ENCODE data around the gene MERTK.
A peak's percentile ranks its signal among the peaks of the same experiment; 100 is the strongest.
"Not testable (repeated sequence)": the region's sequence is repeated elsewhere in the genome, so short reads cannot be mapped to it uniquely, and the experiment has no call there.

Gene MERTK

DNA sequence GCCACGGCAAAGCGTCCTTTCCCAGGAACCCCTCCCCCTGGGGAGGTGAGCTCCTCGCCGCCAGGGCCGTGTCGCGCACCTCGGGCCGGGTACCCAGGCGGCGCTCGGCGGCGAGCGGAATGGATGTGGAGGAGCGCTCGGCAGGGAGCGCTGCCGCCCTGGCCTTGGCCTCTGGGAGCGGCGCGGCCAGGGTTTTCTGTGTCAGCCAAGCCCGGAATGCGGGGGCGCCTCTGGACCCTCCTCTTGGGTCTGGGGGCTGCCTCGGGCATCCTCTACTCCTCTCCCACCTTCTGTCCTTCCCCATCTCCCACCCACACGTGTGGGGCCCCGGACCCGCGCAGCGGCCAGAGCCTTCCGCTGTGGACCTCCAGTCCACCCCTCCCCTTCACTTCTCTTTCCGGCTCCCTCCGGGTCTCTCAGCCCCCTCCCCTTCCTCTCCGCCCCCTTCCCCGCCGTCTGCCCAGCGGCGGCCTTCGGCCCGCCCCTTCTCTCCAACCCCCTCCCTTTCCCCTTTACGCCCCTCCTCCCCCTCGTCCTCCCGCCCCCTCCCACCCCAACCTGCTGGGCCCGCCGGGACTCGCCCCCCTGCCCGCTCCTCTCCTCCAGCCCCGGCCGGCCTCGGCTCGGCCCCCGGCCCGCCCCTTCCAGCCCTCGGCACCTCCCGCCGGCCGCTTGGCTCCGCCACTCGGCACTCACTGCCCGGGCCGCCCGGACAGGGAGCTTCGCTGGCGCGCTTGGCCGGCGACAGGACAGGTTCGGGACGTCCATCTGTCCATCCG, at the start of gene MERTK:
Gene MERTK, plus strand, starts transcription at position 684 of the 779 bp plus-strand sequence. CDS start 129 bp downstream, outside the sequence.
- peak; percentile 33 for DNase-seq

DNA sequence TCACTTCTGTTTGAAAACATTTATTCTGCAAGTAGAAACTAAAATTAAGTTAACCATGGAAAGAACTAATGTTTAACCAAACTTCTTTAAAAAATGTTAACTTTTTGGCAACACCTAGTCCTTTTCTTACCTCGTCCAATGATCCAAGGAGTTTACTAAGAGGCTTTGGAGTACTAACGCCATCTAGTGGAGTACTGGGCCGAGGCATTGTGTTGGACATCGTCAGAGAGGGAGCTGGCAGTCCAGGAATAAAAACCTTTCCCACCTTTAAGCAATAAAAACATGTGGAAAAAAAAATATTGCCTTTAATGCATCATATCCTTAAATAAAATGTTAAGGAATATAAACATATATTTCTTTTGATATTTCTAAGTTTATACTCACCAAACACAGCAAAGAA, 47.8 kb upstream of the MERTK start:
- DNase-seq, result not testable (repeated sequence)

DNA sequence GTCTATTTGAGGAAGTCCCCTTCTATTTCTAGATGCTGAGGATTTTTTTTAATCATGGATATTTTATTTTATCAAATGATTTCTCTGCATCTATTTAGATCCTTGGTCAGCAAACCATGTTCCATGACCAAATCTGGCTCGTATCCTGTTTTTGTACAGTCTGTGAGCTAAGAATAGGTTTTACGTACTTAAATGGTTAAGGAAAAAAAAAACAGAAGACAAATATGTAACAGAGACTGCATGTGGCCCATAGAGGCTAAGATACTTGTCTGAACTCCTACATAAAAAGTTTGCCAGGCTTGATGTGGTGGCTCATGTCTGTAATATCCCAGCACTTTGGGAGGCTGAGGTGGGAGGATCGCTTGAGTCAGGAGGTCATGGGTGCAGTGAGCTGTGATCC, 45.9 kb upstream of the MERTK start:
- DNase-seq, result not testable (repeated sequence)

DNA sequence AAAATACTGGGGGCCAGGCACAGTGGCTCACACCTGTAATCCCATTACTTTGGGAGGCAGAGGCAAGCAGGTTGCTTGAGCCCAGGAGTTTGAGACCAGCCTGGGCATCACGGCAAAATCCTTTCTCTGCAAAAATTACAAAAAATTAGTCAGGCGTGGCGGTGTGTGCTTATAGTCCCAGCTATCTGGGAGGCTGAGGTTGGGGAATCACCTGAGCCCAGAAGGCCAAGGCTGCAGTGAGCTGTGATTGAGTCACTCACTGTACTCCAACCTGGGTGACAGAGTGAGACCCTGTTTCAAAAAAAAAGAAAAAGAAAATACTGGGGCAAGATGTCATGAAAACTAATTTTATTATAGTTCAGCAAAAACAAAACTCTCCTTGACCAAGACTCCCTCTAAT, 38.4 kb upstream of the MERTK start:
- DNase-seq, result not testable (repeated sequence)

- not testable (repeated sequence) for DNase-seq
These were observed 33.3 kb upstream of the MERTK start for GRCh38 chr2:111865124-111865523.

DNA sequence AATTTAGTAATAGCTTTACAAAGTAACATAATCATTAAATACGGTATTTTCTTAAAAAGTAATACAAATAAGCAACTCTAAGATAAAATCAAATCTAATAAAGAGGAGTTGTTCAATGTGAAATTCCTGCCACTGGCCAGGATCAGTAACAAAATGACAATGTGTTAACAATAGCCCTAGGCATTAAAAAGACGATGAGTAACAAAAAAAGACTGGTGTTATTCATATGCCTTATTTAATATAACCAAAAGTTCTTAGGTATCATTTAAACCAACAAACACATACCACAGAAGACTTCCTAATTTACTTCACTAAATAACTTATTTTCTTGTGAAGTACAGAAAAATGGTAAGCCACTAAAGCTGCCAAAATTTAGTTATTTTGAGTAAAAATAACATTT, 25.6 kb upstream of the MERTK start:
- not testable (repeated sequence) for DNase-seq

GRCh38 chr2:111883661-111884591, 14.5 kb upstream of the MERTK start, which contains the start of gene ANAPC1:
Gene ANAPC1, minus strand, starts transcription at chr2:111884193. Its CDS starts 3,368 bp downstream, at chr2:111880825.
- peak; percentile 79 for DNase-seq

DNA sequence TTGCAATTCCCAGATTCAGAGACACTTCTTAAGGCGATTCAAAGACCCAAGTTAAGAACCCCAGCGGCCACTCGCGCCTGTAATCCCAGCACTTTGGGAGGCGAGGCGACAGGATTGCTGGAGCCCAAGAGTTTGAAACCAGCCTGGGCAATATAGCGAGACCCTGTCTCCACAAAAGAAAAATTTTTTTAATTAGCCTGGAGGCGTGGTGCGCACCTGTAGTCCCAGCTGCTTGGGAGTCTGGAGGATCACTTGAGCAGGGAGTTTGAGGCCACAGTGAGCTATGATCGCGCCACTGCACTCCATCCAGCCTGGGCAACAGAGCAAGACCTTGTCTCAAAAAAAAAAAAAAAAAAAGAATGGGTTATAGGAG, 13.8 kb upstream of the MERTK start:
- DNase-seq, result no peak

DNA sequence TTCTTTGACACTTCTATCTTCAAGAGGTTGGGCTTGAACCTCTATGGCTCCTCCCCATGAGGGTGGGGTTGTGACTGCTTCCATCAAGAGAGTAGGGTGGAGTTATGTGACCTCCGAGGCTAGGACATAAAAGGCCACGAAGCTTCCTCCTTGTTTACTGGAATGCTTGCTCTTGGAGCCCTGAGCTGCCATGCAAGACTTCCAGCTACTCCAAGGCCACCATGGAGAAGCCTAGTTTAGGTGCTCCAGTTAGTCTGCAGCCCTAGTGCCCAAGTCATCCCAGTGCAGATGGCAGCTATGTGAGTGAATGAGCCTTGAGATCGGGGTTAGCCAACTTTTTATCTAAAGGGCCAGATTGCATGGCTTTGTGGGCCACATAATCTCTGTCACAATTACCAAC, 2.4 kb upstream of the MERTK start:
- no peak for DNase-seq

GRCh38 chr2:111896576-111896975, 1.8 kb upstream of the MERTK start:
- no peak for DNase-seq

GRCh38 chr2:111897630-111897923, 830 bp upstream of the MERTK start:
- no peak for DNase-seq

DNA sequence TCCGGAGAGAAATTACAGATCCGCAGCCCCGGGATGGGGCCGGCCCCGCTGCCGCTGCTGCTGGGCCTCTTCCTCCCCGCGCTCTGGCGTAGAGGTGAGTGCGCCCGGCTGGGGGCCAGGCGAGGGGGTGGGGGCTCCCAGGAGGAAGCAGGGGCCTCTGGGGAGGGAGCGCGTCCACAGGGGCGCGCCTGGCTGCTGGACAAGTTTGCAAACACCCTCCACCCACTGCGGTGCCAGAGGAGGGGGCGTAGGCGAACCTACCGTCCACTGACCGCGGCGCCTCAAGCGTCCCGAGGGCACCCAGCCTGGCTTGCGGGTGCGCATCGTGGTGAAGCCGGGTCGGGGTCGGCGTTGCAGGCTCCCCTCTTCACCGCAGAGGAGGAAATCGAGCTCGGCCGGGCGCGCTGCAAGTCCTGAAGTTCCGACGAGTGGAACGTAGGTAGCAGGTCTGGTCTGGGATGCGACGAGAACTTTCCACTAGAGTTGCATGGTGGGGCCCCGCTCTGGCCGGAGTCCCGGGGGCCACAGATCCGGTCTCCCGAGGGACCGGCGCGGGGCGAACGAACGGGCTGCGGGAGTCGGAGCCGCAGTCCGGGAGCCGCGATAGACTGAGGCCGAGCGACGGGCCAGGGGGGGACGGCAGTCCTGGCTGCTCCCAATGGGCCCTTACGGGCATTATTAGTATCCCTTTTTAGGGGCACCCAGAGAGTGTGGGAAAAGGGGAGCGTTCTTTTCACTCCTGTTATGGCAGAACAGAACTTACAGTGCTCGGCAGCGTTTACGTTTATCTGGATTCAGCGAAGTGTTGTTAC, 502 bp downstream of the MERTK start:
- DNase-seq, result no peak

DNA sequence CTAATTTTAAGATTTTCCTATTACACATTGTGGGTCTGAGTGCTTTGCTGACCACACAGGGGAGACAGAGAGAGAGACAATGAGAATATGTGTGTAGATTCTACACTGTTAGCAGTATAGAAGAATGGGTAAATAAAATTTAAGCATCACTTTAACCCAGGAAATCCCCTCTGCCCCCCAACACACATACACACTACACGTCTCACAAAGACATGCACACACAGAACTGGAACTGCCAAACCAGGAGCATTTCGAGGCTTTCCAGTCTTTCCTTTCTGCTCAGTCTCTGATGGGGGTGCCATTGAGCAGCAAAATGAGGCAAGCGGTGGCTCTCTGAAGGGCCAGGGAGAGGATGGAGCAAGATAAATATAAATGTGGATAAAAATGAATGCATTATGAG, 2.5 kb downstream of the MERTK start:
- DNase-seq, result no peak

- DNase-seq, result no peak
These were observed 5.1 kb downstream of the MERTK start for GRCh38 chr2:111903516-111903915.

- DNase-seq, result no peak
These were observed 5.6 kb downstream of the MERTK start for GRCh38 chr2:111903930-111904439.

GRCh38 chr2:111904726-111905474, 6.5 kb downstream of the MERTK start:
- DNase-seq, result no peak

DNA sequence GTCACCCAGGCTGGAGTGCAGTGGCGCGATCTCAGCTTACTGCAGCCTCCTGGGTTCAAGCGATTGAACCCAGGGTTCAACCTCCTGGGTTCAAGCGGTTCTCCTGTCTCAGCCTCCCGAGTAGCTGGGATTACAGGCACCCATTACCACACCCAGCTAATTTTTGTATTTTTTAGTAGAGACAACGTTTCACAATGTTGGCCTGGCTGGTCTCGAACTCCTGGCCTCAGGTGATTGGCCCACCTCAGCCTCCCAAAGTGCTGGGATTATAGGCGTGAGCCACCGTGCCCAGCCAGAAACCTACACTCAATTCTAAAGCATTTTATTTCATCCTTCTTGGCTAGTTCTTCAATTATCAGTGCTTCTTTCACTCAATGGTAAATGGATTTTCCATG, 7.1 kb downstream of the MERTK start:
- not testable (repeated sequence) for DNase-seq

GRCh38 chr2:111905990-111906735, 7.8 kb downstream of the MERTK start:
- DNase-seq, result no peak

DNA sequence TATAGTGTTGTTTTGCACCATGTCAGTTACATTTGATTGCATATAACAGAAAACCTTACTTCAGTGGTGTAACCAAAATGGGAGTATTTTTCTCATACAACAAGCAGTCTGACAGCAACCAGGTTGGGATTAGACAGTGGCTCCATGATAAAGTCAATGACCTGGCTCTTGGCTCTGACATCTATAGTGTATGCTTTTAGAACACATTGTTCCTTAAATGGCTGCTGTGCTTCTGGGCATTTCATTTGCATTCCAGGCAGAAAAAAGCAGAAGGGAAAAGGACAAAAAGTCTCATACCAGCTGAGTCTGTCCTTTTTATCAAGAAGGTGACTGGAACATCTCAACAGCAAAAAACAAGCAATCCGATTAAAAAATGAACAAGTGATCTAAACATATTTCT, 10.2 kb downstream of the MERTK start:
- no peak for DNase-seq

DNA sequence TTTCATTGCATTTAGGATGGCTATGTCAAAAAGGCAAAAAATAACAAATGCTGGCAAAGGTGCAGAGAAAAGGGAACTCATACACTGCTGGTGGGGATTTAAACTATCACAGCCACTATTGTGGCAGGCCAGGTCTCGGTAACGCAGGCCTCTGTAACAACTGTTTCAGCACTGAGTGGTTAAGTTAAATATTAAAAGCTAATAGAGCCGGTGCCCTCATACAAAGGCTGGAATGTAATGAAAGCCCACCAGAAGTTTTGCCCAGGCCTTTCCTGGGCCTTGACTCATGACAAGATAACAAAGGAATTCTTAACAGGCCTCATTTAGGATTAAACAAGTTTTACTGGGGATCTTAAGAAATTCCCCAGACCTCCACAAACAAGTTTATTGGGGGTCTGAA, 10.7 kb downstream of the MERTK start:
- no peak for DNase-seq

GRCh38 chr2:111909997-111910396, 11.6 kb downstream of the MERTK start:
- DNase-seq, result not testable (repeated sequence)

Data from CD4-positive, alpha-beta T cell treated with Interferon gamma for 1 hour (primary cell).